Epithelial cell of prostate (primary cell): ENCODE results near the gene ZDHHC11B.
"Not testable (repeated sequence)": the region's sequence is repeated elsewhere in the genome, so short reads cannot be mapped to it uniquely, and the experiment has no call there.

Experiments
- DNase-seq: peaks from one replicate; pipeline ENCODE4 v3.0.0-alpha.2; 2011; ENCODE audit warnings: low read depth, low spot score
- H3K27ac ChIP-seq: fragments of 450-650 bp; 2 replicates; pipeline ENCODE4 v1.5.1; 2017; ENCODE audit warnings: mild to moderate bottlenecking

ZDHHC11B gene

GRCh38 chr5:691817-692528 is 92.6 kb downstream of the ZDHHC11B start:
- no peak overlapping the region for H3K27ac ChIP-seq
- no peak for DNase-seq

- DNase-seq, H3K27ac ChIP-seq: not testable (repeated sequence)
Measured at GRCh38 chr5:691049-691448, 93.5 kb downstream of the ZDHHC11B start.

- DNase-seq, H3K27ac ChIP-seq: not testable (repeated sequence)
Measured at GRCh38 chr5:690293-690692, 94.2 kb downstream of the ZDHHC11B start.

GRCh38 chr5:688348-689010 is 96.0 kb downstream of the ZDHHC11B start:
- DNase-seq, H3K27ac ChIP-seq: not testable (repeated sequence)

GRCh38 chr5:686936-687335 is 97.6 kb downstream of the ZDHHC11B start:
- not testable (repeated sequence) for DNase-seq, H3K27ac ChIP-seq

GRCh38 chr5:686172-686523 is 98.4 kb downstream of the ZDHHC11B start:
- not testable (repeated sequence) for H3K27ac ChIP-seq, DNase-seq

GRCh38 chr5:685262-686171 is 99.0 kb downstream of the ZDHHC11B start:
- no peak for DNase-seq
- no peak overlapping the region for H3K27ac ChIP-seq

GRCh38 chr5:684751-685216 is 99.7 kb downstream of the ZDHHC11B start:
- H3K27ac ChIP-seq: no peak overlapping the region
- DNase-seq: no peak

- no peak for DNase-seq
- no peak overlapping the region for H3K27ac ChIP-seq
Measured at GRCh38 chr5:683551-684481, 100.7 kb downstream of the ZDHHC11B start.

- not testable (repeated sequence) for DNase-seq, H3K27ac ChIP-seq
Measured at GRCh38 chr5:682651-683358, 101.7 kb downstream of the ZDHHC11B start.

GRCh38 chr5:682216-682615 is 102.3 kb downstream of the ZDHHC11B start:
- H3K27ac ChIP-seq, DNase-seq: not testable (repeated sequence)

GRCh38 chr5:681317-682191 is 103.0 kb downstream of the ZDHHC11B start:
- DNase-seq: not testable (repeated sequence)

GRCh38 chr5:680836-681235 is 103.7 kb downstream of the ZDHHC11B start:
- DNase-seq: not testable (repeated sequence)

More at GRCh38 chr5:681317-682191, 103.0 kb downstream of the ZDHHC11B start:
- H3K27ac ChIP-seq: not testable (repeated sequence)

GRCh38 chr5:680118-680795 is 104.3 kb downstream of the ZDHHC11B start:
- DNase-seq, H3K27ac ChIP-seq: not testable (repeated sequence)

More at GRCh38 chr5:680836-681235, 103.7 kb downstream of the ZDHHC11B start:
- not testable (repeated sequence) for H3K27ac ChIP-seq

- H3K27ac ChIP-seq, DNase-seq: not testable (repeated sequence)
Measured at GRCh38 chr5:679166-679895, 105.2 kb downstream of the ZDHHC11B start.

GRCh38 chr5:678521-678920 is 106.0 kb downstream of the ZDHHC11B start:
- not testable (repeated sequence) for DNase-seq, H3K27ac ChIP-seq
